Peyer's patch (tissue), 4 donors: ENCODE data around the gene FAM107B. TPM values are rescaled to one million over a fixed set of nuclear protein-coding genes. Genes with fewer than 3 reads are reported as not detected.

ENCODE experiments used
- DNase-seq, 3 donors: peaks; one replicate each; pipeline ENCODE4 v3.0.0-alpha.2; 2017 to 2019
- H3K27ac ChIP-seq, 4 donors: fragments of 200-600 bp; sonication (generic); one replicate each; pipeline ENCODE4 v1.5.1; 2016 to 2019
- H3K27me3 ChIP-seq, 2 donors: fragments of 200-600 bp; sonication (generic); one replicate each; pipeline ENCODE4 v1.5.1; 2019
- H3K36me3 ChIP-seq, 3 donors: fragments of 200-600 bp; sonication (generic); one replicate each; pipeline ENCODE4 v1.5.1; 2016 to 2019
- H3K4me1 ChIP-seq, 4 donors: fragments of 200-600 bp; sonication (generic); one replicate each; pipeline ENCODE4 v1.5.1; 2016 to 2019
- H3K4me3 ChIP-seq, 4 donors: fragments of 200-600 bp; sonication (generic); 1 replicate in 3 of 4; 2 replicates in 1 of 4; pipeline ENCODE4 v1.5.1; 2016 to 2019; ENCODE audit warnings: mild to moderate bottlenecking in 1 of 4
- H3K9me3 ChIP-seq, 4 donors: fragments of 200-600 bp; sonication (generic); one replicate each; pipeline ENCODE4 v1.5.1; 2016 to 2019; ENCODE audit warnings: mild to moderate bottlenecking in 1 of 4
- CTCF ChIP-seq, 6 experiments: fragments of 450-650 bp in 4 of 6; fragments of 200-600 bp in 2 of 6; sonication (generic) in 1 of 6; IDR thresholded peaks; one replicate each; pipeline ENCODE4 v1.5.1; 2017 to 2019; ENCODE audit warnings: antibody characterized with exemption in 6 of 6, mild to moderate bottlenecking in 3 of 6, moderate library complexity in 1 of 6
- POLR2A ChIP-seq, 2 donors: fragments of 450-650 bp; IDR thresholded peaks; one replicate each; pipeline ENCODE4 v1.5.1; 2017; ENCODE audit warnings: antibody characterized with exemption in 2 of 2, mild to moderate bottlenecking in 2 of 2, moderate library complexity in 2 of 2
- total RNA-seq, 4 donors: library from RNA; depleted of rRNA; stranded (reverse); fragments of >200 nt; gene quantifications; one replicate each; pipeline ENCODE4 v1.1.0, GENCODE V29; 2016

Gene FAM107B
- total RNA-seq, 4 donors from 2014 or later = 36.6 to 89.1 (median 39.6) TPM

- Histone ChIP-seq H3K27ac (no peak overlapping the region), H3K4me3 (no peak overlapping the region), H3K36me3 (no peaks in the 10 kb centered on the region), H3K9me3 (no peaks in the 10 kb centered on the region), H3K4me1 (peaks cover 0 to 7% (median 0%) of the 10 kb centered on the region in 4 donors), H3K27me3 (no peaks in the 10 kb centered on the region)
- DNase-seq = no peak
- TF ChIP-seq CTCF (IDR thresholded peaks at IDR 0.05) = no peak
- no peak for TF ChIP-seq POLR2A (IDR thresholded peaks at IDR 0.05)
Observed at GRCh38 chr10:14489522-14490177, 285.0 kb downstream of the FAM107B start.

- Histone ChIP-seq H3K4me1 (peaks cover 0 to 7% (median 0%) of the 10 kb centered on the region in 4 donors), H3K36me3 (no peaks in the 10 kb centered on the region), H3K9me3 (no peaks in the 10 kb centered on the region), H3K4me3 (no peak overlapping the region), H3K27ac (no peak overlapping the region), H3K27me3 (no peaks in the 10 kb centered on the region)
- DNase-seq = no peak
- no peak for TF ChIP-seq POLR2A (IDR thresholded peaks at IDR 0.05)
- TF ChIP-seq CTCF (IDR thresholded peaks at IDR 0.05) = no peak
Observed at GRCh38 chr10:14487488-14487883, 287.2 kb downstream of the FAM107B start.

DNA sequence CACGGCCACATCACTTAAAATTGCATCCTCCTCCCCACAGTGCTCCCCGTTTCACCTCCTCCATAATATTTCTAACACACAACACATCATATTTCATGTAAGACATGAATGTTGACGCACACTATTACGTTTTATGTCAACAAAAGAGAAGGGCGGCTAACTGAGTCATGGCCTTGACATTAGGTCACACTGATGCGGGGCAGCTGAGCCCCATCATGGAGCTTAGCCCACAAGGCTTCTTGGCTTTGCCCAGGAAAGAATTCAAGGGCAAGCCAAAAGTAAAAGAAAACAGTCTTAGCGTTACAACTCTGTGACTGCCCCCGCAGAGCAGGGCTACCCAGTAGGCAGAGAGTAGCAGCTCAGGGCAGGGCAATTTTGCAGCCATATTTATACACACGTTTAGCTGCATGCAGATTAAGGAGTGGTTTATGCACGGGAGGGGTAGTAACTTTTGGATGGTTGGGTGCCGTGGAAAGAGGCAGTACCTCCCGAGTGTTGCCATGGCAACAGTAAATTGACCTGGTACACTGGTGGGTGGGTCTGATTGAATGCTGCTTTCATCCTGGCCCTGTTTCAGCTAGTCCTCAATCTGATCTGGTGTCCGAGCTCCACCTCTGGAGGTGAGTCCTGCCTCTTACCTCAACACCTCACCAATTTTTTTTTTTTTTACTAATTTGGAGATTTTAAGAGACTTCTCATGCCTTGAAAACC, 287.8 kb downstream of the FAM107B start:
- TF ChIP-seq POLR2A (IDR thresholded peaks at IDR 0.05) (no peak), CTCF (IDR thresholded peaks at IDR 0.05) (no peak)
- no peak for DNase-seq
- Histone ChIP-seq H3K27ac (no peak overlapping the region), H3K4me3 (no peak overlapping the region), H3K36me3 (no peaks in the 10 kb centered on the region), H3K27me3 (no peaks in the 10 kb centered on the region), H3K4me1 (peaks cover 0 to 7% (median 0%) of the 10 kb centered on the region in 4 donors), H3K9me3 (no peaks in the 10 kb centered on the region)

DNA sequence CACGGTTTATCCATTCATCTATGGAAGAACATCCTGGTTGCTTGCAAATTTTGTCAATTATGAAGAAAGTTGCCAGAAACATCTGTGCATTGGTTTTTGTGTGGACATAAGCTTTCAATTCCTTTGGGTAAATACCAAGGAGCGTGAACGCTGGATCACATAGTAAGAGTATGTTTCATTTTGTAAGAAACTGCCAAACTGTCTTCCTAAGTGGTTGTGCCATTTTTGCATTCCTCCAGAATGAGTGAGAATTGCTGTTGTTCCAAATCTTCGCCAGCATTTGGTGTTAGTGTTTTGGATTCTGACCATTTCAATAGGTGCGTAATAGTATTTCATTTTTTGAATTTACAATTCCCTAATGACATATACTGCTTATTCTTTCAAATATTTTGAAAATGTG, 288.7 kb downstream of the FAM107B start:
- no peaks in the 10 kb centered on the region for H3K36me3 ChIP-seq
- H3K9me3 ChIP-seq = no peaks in the 10 kb centered on the region
- DNase-seq = no peak
- H3K27me3 ChIP-seq = no peaks in the 10 kb centered on the region
- TF ChIP-seq CTCF (IDR thresholded peaks at IDR 0.05) = no peak
- no peak for TF ChIP-seq POLR2A (IDR thresholded peaks at IDR 0.05)
- H3K27ac ChIP-seq = no peak overlapping the region
- H3K4me3 ChIP-seq = no peak overlapping the region
- H3K4me1 ChIP-seq = peaks cover 0 to 7% (median 0%) of the 10 kb centered on the region in 4 donors

DNA sequence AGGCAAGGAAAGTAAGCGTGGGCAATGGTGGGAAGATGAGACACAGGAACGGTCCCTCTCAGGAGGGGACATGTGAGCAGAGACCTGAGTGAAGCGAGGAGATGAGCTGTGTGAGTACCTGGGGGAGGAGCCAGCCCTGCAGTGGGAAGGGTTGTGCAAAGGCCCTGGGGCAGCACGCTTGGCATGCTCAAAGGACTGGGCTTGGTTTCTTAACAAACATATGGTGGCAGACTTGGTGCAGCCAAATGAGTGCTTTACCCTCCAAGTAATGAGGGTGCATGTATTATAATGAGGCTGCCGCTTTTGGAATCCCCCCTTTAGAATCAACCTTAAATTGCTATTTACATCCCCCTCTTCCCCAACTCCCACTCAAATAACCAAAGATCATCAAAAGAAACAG, 291.3 kb downstream of the FAM107B start:
- Histone ChIP-seq H3K27ac (no peak overlapping the region), H3K4me3 (no peak overlapping the region), H3K27me3 (no peaks in the 10 kb centered on the region), H3K36me3 (no peaks in the 10 kb centered on the region), H3K4me1 (peaks cover 0 to 7% (median 0%) of the 10 kb centered on the region in 4 donors), H3K9me3 (no peaks in the 10 kb centered on the region)
- no peak for TF ChIP-seq CTCF (IDR thresholded peaks at IDR 0.05)
- TF ChIP-seq POLR2A (IDR thresholded peaks at IDR 0.05) = no peak
- no peak for DNase-seq
